Neuron (in vitro differentiated cells): ENCODE data around the gene WASF3.
"Not testable (repeated sequence)": the region's sequence is repeated elsewhere in the genome, so short reads cannot be mapped to it uniquely, and the experiment has no call there.

Experiments used
- H2AFZ ChIP-seq: one replicate; pipeline ENCODE4 v1.6.1; 2013; ENCODE audit warnings: low read depth, mild to moderate bottlenecking, inconsistent platforms, low read length, moderate library complexity
- H3K27me3 ChIP-seq: one replicate; pipeline ENCODE4 v1.6.1; 2013; ENCODE audit warnings: low read length; ENCODE audit not compliant: insufficient read depth
- H3K36me3 ChIP-seq: one replicate; pipeline ENCODE4 v1.6.1; 2013; ENCODE audit warnings: low read length; ENCODE audit not compliant: insufficient read depth
- H3K4me1 ChIP-seq: one replicate; pipeline ENCODE4 v1.6.1; 2013; ENCODE audit warnings: low read length; ENCODE audit not compliant: insufficient read depth
- H3K4me3 ChIP-seq: 2 replicates; pipeline ENCODE4 v1.5.1; 2013; ENCODE audit warnings: mild to moderate bottlenecking, low read length, moderate library complexity
- H3K9me3 ChIP-seq: one replicate; pipeline ENCODE4 v1.6.1; 2013; ENCODE audit warnings: low read length

WASF3 gene

DNA sequence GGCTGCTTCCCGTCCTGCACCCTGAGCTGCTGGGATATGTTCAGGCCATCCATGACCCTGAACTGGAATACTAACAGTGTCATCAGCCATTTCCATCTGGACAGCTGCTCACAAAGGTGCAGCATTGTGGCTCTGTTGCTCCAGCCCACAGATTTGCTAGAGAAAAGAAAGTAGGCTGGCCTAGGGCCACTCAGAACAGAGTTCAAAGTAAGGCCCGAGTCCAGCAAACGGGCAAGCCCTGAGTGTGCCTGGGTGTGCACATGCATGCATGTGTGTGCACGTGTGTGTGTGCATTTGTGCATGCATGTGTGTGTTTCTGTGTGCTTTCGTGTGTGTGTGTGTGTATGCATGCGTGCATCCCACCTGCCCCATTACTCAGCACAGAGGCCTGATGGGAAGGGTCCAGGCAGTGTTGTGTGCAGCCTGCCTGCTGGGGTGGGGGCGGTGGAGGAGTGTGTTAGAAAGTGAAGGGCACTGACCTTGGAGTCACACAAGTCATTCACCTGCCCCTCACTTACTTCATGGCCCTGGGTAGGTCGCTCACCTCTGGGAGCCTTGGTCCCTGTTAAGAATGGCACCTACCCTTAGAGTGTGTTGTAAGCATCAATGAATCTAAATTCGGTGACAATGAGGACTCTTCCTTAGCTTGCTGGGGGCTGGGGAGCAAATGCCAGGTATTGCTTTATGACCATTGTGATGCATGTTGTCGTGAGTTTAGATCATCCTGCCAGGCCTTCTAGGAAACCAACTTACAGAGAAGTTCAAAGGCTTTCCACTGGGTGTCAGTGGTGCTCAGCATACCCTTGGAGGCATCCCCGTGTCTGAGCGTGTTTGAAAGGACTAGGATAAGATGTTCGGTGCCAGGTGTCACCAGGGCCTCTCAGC, 149.9 kb downstream of the WASF3 start:
- Histone ChIP-seq H3K4me3 (no peak overlapping the region), H2AFZ (no peak overlapping the region), H3K27me3 (no peaks in the 10 kb centered on the region), H3K9me3 (peaks cover 1% of the 10 kb centered on the region), H3K4me1 (no peaks in the 10 kb centered on the region), H3K36me3 (no peaks in the 10 kb centered on the region)

DNA sequence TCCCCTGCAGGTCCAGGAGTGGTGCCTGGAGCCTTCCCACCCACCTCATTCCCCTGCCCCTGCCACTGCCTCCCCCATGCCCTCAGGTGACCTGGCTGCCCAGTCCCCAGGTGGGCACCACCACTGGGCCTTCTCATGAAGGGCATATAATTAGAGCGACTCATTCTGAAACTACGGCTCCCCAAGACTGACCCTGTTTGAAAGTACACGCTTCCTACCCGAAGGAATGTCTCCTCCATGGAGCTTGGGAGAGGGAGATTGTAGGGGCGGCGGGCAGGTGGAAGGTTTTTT, 150.5 kb downstream of the WASF3 start:
- H3K36me3 ChIP-seq, result no peaks in the 10 kb centered on the region
- H2AFZ ChIP-seq, result no peak overlapping the region
- no peaks in the 10 kb centered on the region for H3K4me1 ChIP-seq
- H3K27me3 ChIP-seq, result no peaks in the 10 kb centered on the region
- H3K9me3 ChIP-seq, result no peaks in the 10 kb centered on the region
- no peak overlapping the region for H3K4me3 ChIP-seq

DNA sequence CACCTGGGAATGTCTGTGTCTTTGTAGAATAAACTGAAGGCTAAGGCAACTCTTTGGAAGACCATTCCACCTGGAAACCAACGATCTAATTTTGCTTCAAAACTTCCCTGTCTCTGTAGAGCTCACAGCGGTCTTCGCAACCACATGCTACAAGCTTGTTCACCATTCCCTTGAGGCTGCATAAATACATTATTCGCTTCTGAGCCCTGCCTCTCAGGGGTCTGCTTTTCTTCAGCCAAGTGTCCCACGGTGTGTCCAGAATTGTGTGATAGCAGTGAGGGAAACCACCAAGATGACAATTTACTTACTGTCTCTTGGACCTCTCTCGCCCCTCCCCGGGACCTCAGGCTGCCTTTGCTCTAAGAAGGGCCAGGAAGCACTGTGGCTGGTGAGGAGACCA, 152.0 kb downstream of the WASF3 start:
- no peaks in the 10 kb centered on the region for H3K4me1 ChIP-seq
- H3K9me3 ChIP-seq, result no peaks in the 10 kb centered on the region
- H3K27me3 ChIP-seq, result no peaks in the 10 kb centered on the region
- no peaks in the 10 kb centered on the region for H3K36me3 ChIP-seq
- H3K4me3 ChIP-seq, result no peak overlapping the region
- no peak overlapping the region for H2AFZ ChIP-seq

DNA sequence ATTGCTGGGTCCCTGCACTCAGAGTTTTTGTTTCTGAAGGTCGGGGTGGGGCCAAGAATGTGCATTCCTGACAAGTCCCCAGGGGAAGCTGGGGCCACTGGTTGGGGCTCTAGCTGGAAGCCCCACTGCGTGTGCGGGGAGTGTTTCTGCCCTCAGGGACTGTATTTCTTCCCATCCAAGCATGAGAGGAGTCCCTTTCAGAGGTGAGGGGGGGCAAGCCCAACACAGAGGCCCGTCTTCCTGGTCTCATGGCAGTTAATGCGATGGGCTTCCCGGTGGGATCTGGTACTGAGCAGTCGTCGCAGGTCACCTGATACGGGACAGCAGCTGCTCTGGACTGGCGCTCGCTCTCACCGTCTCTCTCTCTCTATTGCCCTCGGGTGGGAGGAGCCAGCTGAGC, 152.7 kb downstream of the WASF3 start:
- Histone ChIP-seq H3K4me1 (no peaks in the 10 kb centered on the region), H3K9me3 (no peaks in the 10 kb centered on the region), H2AFZ (no peak overlapping the region), H3K27me3 (no peaks in the 10 kb centered on the region), H3K36me3 (no peaks in the 10 kb centered on the region), H3K4me3 (no peak overlapping the region)

DNA sequence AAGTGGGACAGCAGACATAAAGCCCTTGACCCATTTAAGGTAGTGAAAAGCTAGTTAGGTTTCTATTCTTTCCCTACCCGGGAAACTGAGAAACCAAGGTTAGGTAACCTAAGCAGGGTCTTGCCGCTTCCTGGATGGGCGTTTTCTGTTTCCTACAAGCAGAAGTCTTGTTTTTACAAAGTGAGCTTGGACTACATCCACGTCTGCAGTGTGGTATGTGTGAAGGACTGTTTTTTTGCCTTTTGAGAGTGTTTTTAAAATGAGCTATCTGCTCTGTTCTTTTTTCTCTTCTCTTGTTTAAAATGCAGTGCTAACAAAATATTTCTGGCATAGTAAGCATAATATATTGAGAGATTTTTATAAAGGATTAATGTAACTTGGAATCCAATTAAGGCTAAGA, 153.7 kb downstream of the WASF3 start:
- Histone ChIP-seq H3K4me3 (no peak overlapping the region), H3K36me3 (no peaks in the 10 kb centered on the region), H3K9me3 (no peaks in the 10 kb centered on the region), H3K27me3 (no peaks in the 10 kb centered on the region), H2AFZ (no peak overlapping the region), H3K4me1 (no peaks in the 10 kb centered on the region)

DNA sequence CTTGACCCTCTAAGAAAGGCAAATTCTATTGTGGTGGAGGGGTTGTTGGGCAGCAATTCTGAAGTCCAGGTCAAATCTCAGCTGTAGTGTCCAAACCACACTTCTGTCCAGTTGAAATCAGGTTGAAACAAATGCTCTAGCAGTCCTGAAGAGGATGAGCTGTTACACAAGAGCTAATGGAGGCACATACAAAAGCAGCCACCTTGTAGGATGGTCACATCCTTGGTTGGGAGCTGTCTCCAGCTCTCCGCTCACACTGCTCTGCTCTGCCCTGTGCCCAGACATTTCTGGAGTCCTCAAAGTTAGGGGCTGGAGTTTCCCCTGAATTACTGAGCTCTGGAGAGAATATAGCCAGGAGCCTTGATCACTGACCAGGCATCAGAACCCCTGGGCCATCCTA, 155.9 kb downstream of the WASF3 start:
- Histone ChIP-seq H3K4me3 (no peak overlapping the region), H3K36me3 (no peaks in the 10 kb centered on the region), H3K27me3 (no peaks in the 10 kb centered on the region), H3K4me1 (no peaks in the 10 kb centered on the region), H2AFZ (no peak overlapping the region), H3K9me3 (no peaks in the 10 kb centered on the region)

DNA sequence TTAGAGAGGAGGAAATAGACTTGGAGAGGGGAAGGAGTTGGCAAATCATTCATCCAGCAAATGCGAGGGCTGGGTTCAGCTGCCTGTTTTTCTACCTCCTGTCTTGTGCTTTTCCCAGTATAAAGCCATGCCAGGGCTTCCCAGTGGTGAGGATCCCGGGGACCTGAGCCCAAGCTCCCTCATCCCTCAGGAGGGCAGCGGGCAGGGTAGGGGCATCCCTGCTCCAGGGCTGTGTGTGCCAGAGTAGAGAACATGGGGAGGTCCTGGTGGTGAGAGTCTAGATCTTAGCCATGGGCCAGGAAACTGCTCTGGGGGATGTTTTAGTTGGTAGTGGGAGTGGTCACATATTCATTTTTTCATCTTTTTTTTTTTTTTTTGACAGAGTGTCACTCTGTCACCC, 159.5 kb downstream of the WASF3 start:
- no peak overlapping the region for H3K4me3 ChIP-seq
- H3K9me3 ChIP-seq, result no peaks in the 10 kb centered on the region
- no peaks in the 10 kb centered on the region for H3K27me3 ChIP-seq
- H3K36me3 ChIP-seq, result no peaks in the 10 kb centered on the region
- H3K4me1 ChIP-seq, result peaks cover 5% of the 10 kb centered on the region
- H2AFZ ChIP-seq, result no peak overlapping the region

DNA sequence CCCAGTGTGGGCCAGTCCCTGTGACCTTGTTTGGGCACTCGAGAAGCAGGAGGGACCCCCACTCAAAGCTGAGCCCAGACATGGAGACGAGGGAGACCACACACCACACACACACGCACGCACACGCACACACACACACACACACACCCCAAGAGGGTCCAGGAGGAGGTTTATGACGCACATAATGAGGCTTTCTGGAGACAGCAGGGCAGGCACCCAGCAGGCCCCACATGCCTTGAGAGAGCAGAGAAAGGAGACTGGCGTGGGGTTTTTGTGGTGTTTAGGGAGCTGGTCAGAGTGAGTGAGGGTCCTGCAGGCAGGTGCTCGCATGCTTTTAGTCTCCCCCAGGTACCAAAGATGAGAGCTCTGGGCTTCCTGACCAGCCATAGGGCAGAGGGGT, 160.7 kb downstream of the WASF3 start:
- no peaks in the 10 kb centered on the region for H3K9me3 ChIP-seq
- no peak overlapping the region for H2AFZ ChIP-seq
- no peaks in the 10 kb centered on the region for H3K36me3 ChIP-seq
- no peak overlapping the region for H3K4me3 ChIP-seq
- H3K27me3 ChIP-seq, result no peaks in the 10 kb centered on the region
- H3K4me1 ChIP-seq, result peaks cover 5% of the 10 kb centered on the region

DNA sequence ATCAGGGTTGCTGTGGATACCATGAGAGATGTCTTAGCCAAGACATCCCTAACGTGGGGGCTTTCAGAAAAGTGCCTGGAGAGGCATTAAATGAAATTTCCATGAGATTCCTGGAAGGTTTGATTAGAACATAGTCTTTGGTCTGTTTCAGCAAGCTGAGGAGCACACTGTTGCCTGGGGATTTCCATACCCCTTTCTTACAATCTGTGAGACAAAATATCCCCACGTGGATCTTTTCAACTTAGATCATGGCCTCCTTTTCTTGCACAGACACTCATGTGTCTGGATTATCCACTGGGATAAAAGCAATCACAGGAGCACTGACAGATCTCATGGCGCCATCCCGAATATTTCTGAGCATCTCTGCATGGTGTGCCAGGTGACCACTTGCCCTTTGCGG, 161.4 kb downstream of the WASF3 start:
- no peak overlapping the region for H3K4me3 ChIP-seq
- H3K4me1 ChIP-seq, result peaks cover 5% of the 10 kb centered on the region
- H3K9me3 ChIP-seq, result no peaks in the 10 kb centered on the region
- H2AFZ ChIP-seq, result no peak overlapping the region
- H3K27me3 ChIP-seq, result no peaks in the 10 kb centered on the region
- H3K36me3 ChIP-seq, result no peaks in the 10 kb centered on the region

DNA sequence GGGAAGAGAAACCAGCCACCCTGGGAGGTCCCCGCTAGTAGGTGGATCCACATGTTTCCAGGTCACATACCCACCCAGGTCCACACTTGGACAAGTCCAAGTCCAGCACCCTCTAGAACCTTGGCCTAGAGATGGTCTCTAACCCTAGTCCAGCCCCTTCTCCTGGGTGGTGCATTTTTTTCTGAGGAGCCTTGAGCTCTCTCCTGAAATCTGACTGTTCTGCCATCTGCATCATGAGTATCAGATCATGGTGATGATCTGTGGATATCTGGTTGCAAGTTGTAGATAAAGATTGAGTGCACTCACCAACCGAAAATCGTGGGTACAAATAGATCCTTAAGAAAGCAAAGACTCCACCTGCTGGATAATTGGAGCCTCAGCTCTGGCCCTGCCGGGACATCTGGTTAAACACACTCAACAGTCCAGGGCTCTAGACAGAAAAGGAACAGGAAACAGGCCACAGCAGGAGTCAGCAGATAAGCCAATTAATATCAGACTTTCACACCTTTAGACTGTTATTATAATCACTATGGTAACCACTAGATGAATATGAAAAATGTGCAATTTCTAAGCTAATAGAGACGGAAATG, 162.0 kb downstream of the WASF3 start:
- Histone ChIP-seq H2AFZ (no peak overlapping the region), H3K36me3 (no peaks in the 10 kb centered on the region), H3K4me1 (peaks cover 5% of the 10 kb centered on the region), H3K4me3 (no peak overlapping the region), H3K27me3 (no peaks in the 10 kb centered on the region), H3K9me3 (no peaks in the 10 kb centered on the region)

DNA sequence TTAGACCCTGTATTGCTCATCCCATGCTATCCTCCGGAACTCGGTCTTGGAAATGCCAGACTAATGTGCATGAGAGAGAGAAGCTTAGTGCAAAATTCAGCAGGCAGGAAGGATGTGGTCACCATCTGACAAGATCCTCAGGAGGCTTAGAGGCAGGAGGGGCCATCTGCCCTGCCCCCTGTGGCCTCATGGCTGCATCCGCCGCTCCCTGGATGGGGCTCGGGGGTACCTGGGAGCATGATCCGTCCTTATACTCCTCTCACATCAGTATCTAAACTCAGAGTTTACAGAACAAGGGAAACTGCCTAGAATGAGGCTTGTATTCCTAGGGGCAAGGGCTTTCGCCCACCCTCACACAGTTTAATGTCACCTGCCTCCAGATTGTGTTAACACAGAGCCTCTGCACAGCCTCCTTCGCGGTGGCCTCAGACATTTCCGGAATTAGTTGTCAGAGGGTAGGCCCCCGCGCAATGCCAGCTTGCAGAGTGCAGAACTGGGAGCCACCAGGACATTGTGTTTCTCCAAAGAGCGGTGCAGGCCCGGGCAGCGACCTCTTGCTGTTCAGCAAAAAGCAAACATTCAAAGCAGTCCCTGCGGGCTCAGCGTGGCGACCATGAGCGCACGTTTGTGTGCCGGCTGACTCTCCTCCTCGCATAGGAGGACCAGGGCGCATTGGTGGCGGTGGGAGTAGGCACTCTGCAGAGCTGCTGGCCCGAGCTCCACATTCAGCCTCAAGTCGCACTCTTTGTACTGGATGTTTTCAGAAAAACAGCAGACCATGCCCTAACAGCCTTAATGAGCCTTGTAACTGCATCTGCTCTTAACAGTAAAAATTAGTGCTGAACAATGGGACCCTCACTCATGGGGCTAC, 164.0 kb downstream of the WASF3 start:
- H3K4me3 ChIP-seq, result no peak overlapping the region
- no peak overlapping the region for H2AFZ ChIP-seq
- no peaks in the 10 kb centered on the region for H3K27me3 ChIP-seq
- H3K4me1 ChIP-seq, result peaks cover 5% of the 10 kb centered on the region
- no peaks in the 10 kb centered on the region for H3K36me3 ChIP-seq
- no peaks in the 10 kb centered on the region for H3K9me3 ChIP-seq

DNA sequence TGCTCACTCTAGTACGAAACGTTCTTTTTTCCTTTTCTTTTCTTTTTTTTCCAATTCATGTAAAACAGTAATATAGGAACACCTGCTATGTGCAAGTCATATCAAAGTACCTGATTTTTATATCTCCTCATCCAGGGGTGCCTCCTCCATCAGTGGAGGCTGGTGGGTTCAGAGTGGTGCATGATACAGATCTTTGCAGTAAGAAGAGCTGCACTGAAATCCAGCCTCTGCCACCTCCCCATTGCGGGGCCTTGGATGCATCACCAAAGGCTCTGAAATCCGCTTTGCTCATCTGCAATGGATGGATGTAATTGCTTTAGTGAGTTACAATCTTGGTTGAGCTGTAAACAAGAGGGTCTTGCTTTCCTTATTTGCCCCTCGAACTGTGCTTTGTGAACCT, 164.8 kb downstream of the WASF3 start:
- Histone ChIP-seq H3K4me3 (no peak overlapping the region), H3K9me3 (no peaks in the 10 kb centered on the region)

DNA sequence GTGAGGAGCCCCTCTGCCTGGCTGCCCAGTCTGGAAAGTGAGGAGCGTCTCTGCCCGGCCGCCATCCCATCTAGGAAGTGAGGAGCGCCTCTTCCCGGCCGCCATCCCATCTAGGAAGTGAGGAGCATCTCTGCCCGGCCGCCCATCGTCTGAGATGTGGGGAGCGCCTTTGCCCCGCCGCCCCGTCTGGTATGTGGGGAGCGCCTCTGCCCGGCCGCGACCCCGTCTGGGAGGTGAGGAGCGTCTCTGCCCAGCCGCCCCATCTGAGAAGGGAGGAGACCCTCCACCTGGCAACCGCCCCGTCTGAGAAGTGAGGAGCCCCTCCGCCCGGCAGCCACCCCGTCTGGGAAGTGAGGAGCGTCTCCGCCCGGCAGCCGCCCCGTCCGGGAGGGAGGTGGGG, 166.1 kb downstream of the WASF3 start:
- H3K36me3 ChIP-seq, H2AFZ ChIP-seq, H3K27me3 ChIP-seq, H3K4me3 ChIP-seq, H3K9me3 ChIP-seq, H3K4me1 ChIP-seq: not testable (repeated sequence)

More for the DNA sequence above, 164.8 kb downstream of the WASF3 start:
- Histone ChIP-seq H2AFZ (no peak overlapping the region), H3K27me3 (no peaks in the 10 kb centered on the region), H3K4me1 (peaks cover 5% of the 10 kb centered on the region), H3K36me3 (no peaks in the 10 kb centered on the region)
